Gastroesophageal sphincter (tissue), 3 donors: ENCODE data around the gene TMEM223.

Source experiments
- CTCF ChIP-seq, 4 experiments: fragments of 200-600 bp in 2 of 4; fragments of 450-650 bp in 2 of 4; sonication (generic) in 1 of 4; IDR thresholded peaks; one replicate each; pipeline ENCODE4 v1.5.1; 2017 to 2019; ENCODE audit warnings: antibody characterized with exemption in 4 of 4, mild to moderate bottlenecking in 2 of 4, moderate library complexity in 2 of 4
- EP300 ChIP-seq: sonication (generic); formaldehyde crosslinking; IDR thresholded peaks from one replicate; pipeline ENCODE4 v1.6.1; 2017; ENCODE audit warnings: antibody characterized with exemption, mild to moderate bottlenecking
- POLR2A ChIP-seq, 2 donors: fragments of 450-650 bp; IDR thresholded peaks; one replicate each; pipeline ENCODE4 v1.6.1; 2017; ENCODE audit warnings: antibody characterized with exemption in 2 of 2, mild to moderate bottlenecking in 2 of 2, moderate library complexity in 1 of 2
- POLR2AphosphoS5 ChIP-seq: sonication (generic); formaldehyde crosslinking; IDR thresholded peaks from one replicate; pipeline ENCODE4 v1.6.1; 2017; ENCODE audit warnings: antibody characterized with exemption

GRCh38 chr11:62810748-62811147, 18.9 kb upstream of the TMEM223 start:
- TF ChIP-seq CTCF (IDR thresholded peaks at IDR 0.05) (no peak), EP300 (no peak), POLR2A (IDR thresholded peaks at IDR 0.05) (no peak), POLR2AphosphoS5 (no peak)
